ENCODE measurements around the gene LNPK.
"Not testable (repeated sequence)": the region's sequence is repeated elsewhere in the genome, so short reads cannot be mapped to it uniquely, and the experiment has no call there.

Gene LNPK

DNA sequence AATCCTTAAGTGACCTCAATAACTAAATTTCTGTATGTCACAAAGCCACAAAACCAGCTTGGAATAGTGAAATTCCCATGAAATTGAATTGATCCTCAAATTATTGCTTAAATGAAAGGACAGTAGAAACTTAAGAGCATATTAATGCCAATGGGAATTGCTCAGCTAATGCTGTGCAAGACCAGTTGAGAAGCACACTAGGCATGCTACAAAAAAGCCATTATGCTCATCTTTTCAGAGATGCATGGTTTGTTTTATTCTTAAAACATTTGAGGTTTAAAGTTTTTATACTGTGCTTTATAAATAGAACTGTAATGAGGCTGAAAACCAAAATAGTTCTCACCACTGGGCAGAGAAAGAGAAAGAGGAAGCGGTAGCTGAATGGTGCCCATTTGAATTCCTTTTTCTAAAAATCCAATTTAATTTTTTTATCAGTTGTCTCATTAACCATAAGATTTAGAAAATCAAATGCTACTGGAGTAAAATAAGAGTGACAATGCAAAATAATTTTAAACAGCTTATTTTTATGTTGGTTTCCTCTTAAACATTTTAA, 98.6 kb downstream of the LNPK start:
- no peak for DNase-seq (ENCODE audit: low spot score)

DNA sequence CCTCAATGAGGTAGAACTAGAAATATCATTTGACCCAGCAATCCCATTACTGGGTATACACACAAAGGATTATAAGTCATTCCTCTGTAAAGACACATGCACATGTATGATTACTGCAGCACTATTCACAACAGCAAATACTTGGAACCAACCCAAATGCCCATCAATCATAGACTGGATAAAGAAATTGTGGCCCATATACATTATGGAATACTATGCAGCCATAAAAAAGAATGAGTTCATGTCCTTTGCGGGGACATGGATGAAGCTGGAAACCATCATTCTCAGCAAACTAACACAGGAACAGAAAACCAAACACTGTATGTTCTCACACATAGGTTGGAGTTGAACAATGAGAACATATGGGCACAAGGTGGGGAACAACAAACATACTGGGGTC, 106.1 kb downstream of the LNPK start:
- DNase-seq (ENCODE audit: low spot score), result not testable (repeated sequence)

DNA sequence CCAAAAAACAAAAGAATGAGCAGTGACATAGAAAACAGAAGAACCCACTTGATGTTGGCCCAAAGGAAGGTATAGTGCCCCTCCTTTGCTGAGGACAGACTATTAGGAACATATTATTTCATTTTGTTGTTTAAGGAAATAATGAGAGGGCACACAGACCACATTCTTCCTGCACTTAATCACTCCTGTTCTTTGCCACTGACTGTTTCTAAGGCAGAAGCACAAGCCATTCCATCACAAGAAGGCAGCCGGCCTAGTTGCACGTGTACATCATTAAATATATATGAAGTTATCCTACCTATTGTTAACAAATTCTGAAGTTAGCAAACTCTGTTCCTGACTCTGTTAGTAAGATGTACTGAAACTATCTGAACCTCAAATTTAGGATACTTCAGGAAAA, 110.0 kb downstream of the LNPK start:
- DNase-seq (ENCODE audit: low spot score), result no peak

DNA sequence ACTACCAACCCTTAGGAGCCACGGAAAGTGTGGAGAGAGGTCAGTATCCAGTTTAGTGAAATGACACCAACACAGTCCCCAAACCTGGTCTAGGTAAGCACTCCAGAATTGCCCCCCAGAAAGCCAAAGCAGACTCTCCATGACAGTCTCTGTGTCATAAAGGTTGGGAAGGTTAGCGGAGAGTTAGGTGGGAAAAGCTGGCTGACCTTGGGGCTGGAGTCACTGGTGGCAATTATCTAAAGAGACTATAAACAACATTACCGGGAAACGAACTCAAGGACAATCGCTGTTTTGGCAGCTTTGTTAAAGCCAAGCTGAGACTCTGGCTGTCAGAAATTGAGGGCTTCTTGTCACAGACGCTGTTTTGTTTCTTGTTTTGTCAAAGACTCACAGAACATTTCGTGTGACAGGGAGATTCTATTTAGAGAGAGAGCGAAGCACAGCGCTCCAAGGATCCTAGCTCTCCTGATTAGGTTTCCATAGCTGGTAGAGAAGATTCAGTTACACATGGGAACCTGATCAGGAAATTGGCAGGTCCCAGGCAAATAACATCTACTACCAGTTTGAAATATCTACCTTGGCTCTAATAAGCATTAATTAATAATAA, 111.3 kb downstream of the LNPK start:
- no peak for DNase-seq (ENCODE audit: low spot score)

DNA sequence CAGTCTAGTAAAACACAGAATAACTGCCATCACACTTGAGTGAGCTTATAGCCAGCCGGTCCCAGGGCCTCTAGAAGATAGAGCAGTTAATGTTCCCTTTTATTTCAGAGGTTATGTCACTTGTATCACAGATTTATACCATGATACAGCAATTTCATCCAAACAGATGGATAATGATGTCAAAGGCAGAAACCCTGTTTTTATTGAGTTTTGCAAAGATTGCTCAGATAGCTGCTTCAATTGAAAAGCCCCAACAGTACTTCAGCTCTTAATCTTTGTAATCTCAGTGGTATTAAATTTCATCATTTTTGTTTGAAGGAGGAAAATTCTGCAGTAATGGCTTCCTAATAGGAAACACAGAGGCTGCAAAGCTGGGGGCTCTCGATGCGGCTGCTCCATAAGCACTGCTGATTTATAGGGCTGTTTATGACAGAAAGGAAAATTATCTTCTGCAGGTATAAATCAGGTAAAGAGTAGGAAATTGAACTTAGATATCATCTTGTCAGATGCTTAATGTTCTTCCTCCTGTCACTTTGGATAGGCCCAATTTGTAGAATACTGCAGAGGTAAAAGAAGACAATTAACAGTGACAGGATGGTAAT, 112.3 kb downstream of the LNPK start:
- no peak for DNase-seq (ENCODE audit: low spot score)

DNA sequence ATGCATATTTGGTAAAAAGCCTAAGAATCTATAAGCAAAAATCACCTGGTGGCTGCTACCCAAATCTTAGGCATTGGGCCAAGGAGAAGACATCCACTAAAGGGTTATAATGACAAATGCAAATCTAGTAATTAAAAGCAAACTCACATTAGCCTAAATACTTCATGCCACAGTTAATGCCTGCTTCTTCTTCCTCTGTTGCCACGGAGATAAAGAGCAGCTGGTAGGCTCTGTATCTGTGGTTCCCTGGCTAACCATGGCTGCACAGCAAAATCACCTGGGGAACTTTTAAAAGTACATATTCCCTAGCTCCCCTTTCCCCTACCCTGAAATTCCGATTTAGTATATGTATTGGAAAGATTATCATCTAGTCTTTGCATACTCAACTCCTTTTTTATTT, 114.3 kb downstream of the LNPK start:
- no peak for DNase-seq (ENCODE audit: low spot score)

DNA sequence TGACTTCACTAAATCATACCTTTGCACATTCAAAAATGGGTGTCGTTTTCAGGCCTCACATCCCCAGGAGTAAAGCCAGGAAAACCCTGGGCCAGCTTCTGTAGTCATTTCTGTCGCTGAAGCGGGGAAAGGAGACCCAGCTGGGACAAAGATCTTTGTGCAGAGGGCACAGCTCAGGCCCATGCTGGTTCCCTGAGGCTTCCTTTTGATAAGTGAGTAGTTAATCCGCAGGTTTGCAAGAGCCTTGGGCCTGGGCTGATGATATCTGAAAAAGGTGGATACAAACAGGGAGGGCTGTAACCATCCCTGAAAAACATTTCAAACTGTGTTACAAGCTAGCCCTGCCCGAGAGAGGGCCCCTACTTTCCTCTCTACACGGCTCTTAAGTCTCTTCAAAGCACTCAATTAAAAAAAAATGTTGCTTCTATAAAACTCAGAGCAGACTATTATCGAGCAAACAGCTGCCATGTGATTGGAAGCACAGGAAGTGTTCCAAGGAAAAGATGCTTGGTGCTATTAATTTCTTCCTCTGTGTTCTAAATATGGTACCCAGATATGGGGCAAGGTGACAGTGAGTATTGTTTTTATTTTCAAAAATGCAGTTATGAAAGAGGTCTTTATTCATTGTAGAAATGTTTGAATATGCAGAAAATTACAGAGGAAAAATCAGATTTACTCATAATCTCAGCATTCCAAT, 117.2 kb downstream of the LNPK start:
- no peak for DNase-seq (ENCODE audit: low spot score)

DNA sequence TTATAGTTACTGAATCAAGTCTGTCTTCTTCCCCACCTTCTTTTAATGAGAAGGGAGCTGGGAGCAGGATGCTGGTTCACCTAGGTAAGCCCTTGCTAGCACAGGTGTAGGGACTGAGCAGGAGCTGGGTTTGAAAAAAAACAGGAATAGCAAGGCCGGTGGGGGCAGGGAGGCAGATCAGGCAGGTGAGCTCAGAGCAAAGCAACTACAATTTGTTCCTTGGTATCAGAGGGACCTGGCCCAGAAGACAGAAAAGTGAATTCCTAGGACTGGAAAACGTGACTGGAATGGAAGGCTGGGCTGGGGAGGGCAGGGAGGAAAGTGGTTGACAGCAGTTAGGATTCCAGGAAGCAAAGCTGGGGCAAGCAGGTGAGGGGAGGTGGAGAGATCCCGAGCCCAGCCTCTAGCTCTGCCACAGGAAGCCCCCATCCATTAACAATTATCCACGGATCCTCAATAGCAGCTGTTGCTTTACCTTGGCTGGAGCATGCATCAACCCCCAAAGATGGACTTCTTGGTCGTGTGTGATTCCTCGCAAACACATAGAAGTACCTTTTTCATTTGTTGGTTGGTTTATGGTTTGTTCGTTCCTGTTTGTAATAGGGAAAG, 118.4 kb downstream of the LNPK start:
- no peak for DNase-seq (ENCODE audit: low spot score)

DNA sequence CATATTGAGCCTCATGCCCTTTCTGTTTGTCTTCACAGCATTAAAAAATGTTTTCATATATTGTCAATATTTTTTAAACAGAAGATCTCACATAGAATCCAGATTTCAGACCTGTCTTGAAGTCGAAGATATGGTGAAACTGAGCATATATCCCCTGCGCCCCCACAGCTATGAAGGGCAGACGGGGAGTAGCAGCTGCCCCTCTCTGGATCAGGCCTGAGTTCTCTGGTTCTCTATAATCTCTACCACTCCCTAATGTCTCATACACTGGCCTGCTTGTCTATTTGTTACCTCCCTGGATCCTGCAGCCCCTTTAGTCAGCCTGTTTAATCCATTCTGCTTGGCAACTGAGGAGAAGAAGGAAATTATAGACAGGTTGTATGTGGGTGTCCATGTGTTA, 122.4 kb downstream of the LNPK start:
- no peak for DNase-seq (ENCODE audit: low spot score)

DNA sequence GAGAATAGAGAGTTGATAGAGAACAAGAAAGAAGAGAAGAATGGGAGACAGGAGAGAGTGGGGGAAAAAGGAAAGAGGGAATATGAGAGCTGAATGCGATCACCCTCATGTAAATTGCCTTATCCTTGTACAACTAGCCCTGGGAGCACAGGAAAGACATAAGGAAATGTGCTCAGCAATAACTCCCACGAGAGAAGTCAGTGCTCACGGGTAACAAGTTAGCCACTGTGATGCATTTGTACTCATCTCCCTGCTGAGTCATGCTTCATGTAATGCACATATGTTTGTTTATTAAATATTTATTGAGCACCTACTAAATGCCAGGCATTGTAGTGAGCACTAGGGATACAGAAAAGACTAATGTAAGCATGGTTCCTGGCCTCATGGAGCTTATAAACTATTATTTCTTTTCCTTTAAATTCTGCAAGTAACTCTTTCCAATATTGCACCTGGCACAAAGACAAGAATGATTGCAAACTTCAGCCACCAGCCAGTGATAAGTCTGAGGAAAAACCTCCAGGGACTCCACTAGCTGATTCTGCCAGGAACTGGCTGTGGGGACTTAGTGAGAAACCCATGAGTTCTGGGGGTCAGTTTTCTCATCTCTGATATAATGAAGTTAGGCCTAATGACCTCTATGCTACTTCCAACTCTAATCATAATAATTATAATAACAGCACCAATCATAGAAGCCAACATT, 124.1 kb downstream of the LNPK start:
- DNase-seq (ENCODE audit: low spot score), result no peak

DNA sequence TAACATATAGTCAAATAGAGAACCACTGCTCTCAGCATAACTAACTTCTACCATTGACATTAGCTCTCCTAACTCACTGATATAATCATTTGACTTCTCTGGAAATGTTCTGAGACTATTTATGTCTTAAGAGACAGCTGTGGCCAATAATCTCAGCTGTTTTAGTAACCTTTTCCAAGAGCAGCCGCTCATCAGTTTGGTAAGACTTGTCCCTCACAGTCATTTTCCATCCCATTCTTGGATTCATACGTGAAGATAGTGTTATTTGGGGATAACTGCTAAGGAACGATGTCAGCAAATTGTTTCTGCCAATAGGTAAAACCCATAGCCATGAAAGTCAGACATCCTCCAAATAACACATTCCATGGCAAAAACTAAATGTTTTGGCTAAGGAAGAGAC, 127.8 kb downstream of the LNPK start:
- no peak for DNase-seq (ENCODE audit: low spot score)

All from putamen (tissue), 1 donor.